Osteocyte (in vitro differentiated cells): ENCODE data around the gene PPM1G. TPM values are rescaled to one million over a fixed set of nuclear protein-coding genes. Genes with fewer than 3 reads are reported as not detected.

Experiments
- DNase-seq: peaks from one replicate; pipeline ENCODE4 v3.0.0; 2021; ENCODE audit warnings: mixed read lengths; ENCODE audit not compliant: unreplicated experiment; ENCODE audit errors: extremely low spot score
- H3K27ac Mint-ChIP-seq: one replicate; pipeline ENCODE4 v1.8.0; 2021; ENCODE audit warnings: mild to moderate bottlenecking, mixed read lengths; ENCODE audit not compliant: unreplicated experiment
- H3K27me3 Mint-ChIP-seq: one replicate; pipeline ENCODE4 v1.8.0; 2021; ENCODE audit warnings: mixed read lengths; ENCODE audit not compliant: unreplicated experiment
- H3K36me3 Mint-ChIP-seq: one replicate; pipeline ENCODE4 v1.8.0; 2021; ENCODE audit warnings: mixed read lengths; ENCODE audit not compliant: unreplicated experiment
- H3K4me1 Mint-ChIP-seq: one replicate; pipeline ENCODE4 v1.8.0; 2021; ENCODE audit warnings: mixed read lengths; ENCODE audit not compliant: unreplicated experiment
- H3K4me3 Mint-ChIP-seq: one replicate; pipeline ENCODE4 v1.8.0; 2021; ENCODE audit warnings: mild to moderate bottlenecking, moderate library complexity, mixed read lengths; ENCODE audit not compliant: unreplicated experiment
- H3K9me3 Mint-ChIP-seq: one replicate; pipeline ENCODE4 v1.8.0; 2021; ENCODE audit warnings: mixed read lengths; ENCODE audit not compliant: unreplicated experiment
- CTCF ChIP-seq: fragments of 200-600 bp; sonication (generic); IDR thresholded peaks from 2 replicates; pipeline ENCODE4 v1.5.0; 2021; ENCODE audit warnings: antibody characterized with exemption, mild to moderate bottlenecking, moderate library complexity
- total RNA-seq: library from RNA; stranded (reverse); gene quantifications from 2 replicates; pipeline ENCODE4 v1.2.1, GENCODE V29; 2021

PPM1G gene
- total RNA-seq, 1 donor from 2014 or later, result 70.7 TPM

- peaks cover 22% of the 10 kb centered on the region for H3K36me3 Mint-ChIP-seq
- no peaks in the 10 kb centered on the region for H3K27me3 Mint-ChIP-seq
- H3K27ac Mint-ChIP-seq, result peak overlapping the region; percentile 24
- peaks cover 8% of the 10 kb centered on the region for H3K4me1 Mint-ChIP-seq
- no peak for DNase-seq
- TF ChIP-seq CTCF, result no peak
- no peaks in the 10 kb centered on the region for H3K9me3 Mint-ChIP-seq
- H3K4me3 Mint-ChIP-seq, result no peak overlapping the region
Measured at GRCh38 chr2:27362678-27363420, 46.5 kb downstream of the PPM1G start.

- no peaks in the 10 kb centered on the region for H3K27me3 Mint-ChIP-seq
Measured at GRCh38 chr2:27356382-27357181, 52.8 kb downstream of the PPM1G start, which contains the start of gene GTF3C2. TSS of gene GTF3C2 (minus strand) at chr2:27356764. CDS start at chr2:27343554, 13,210 bp downstream.

GRCh38 chr2:27356056-27356381, 53.4 kb downstream of the PPM1G start:
- H3K4me3 Mint-ChIP-seq, result peak overlapping the region; percentile 99
- peak overlapping the region; percentile 100 for H3K27ac Mint-ChIP-seq
- no peaks in the 10 kb centered on the region for H3K27me3 Mint-ChIP-seq
- no peaks in the 10 kb centered on the region for H3K9me3 Mint-ChIP-seq
- peaks cover 37% of the 10 kb centered on the region for H3K4me1 Mint-ChIP-seq
- H3K36me3 Mint-ChIP-seq, result peaks cover 3% of the 10 kb centered on the region
- TF ChIP-seq CTCF, result no peak
- DNase-seq, result no peak

More at GRCh38 chr2:27356382-27357181, 52.8 kb downstream of the PPM1G start, which contains the start of gene GTF3C2:
- H3K4me1 Mint-ChIP-seq, result peaks cover 37% of the 10 kb centered on the region
- H3K36me3 Mint-ChIP-seq, result peaks cover 3% of the 10 kb centered on the region
- peak; percentile 98 for DNase-seq
- TF ChIP-seq CTCF, result no peak
- peak within 1 kb of the TSS; percentile 100 for H3K27ac Mint-ChIP-seq
- H3K9me3 Mint-ChIP-seq, result no peaks in the 10 kb centered on the region
- peak within 1 kb of the TSS; percentile 99 for H3K4me3 Mint-ChIP-seq

- Mint-ChIP-seq H3K27ac (peak overlapping the region; percentile 46), H3K4me3 (peak overlapping the region; percentile 38)
Measured at GRCh38 chr2:27354597-27354927, 54.8 kb downstream of the PPM1G start.

More at GRCh38 chr2:27354597-27354927, 54.8 kb downstream of the PPM1G start:
- Mint-ChIP-seq H3K27me3 (no peaks in the 10 kb centered on the region), H3K4me1 (peaks cover 40% of the 10 kb centered on the region), H3K9me3 (no peaks in the 10 kb centered on the region), H3K36me3 (peaks cover 7% of the 10 kb centered on the region)
- TF ChIP-seq CTCF, result no peak
- no peak for DNase-seq
